ENCODE data around the gene PDE4D.

The PDE4D gene

GRCh38 chr5:59188419-59189225, 704.9 kb downstream of the PDE4D start:
- no peak for DNase-seq

DNA sequence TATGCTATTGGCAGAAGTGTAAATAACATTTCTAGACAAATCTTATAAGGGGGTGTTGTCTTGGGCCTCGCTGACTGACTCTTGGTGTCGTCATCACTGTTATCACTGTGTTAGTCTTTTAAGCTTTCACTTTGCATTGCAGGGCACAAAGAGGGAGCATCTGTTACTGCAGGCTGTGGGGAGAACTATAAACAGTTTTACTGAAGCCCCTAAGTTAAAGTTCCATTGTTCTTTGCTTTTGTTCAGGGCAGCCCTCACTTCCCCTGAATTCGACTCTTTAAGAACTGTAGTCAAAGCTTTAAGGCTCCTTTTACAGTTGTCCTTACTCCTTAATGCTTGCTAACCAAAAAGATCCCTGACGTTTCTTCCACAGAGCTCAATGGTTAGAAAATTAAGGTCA, 705.7 kb downstream of the PDE4D start:
- no peak for DNase-seq

GRCh38 chr5:59186623-59187022, 706.9 kb downstream of the PDE4D start:
- no peak for DNase-seq

- DNase-seq = no peak
Observed at GRCh38 chr5:59185757-59186385, 707.7 kb downstream of the PDE4D start.

DNA sequence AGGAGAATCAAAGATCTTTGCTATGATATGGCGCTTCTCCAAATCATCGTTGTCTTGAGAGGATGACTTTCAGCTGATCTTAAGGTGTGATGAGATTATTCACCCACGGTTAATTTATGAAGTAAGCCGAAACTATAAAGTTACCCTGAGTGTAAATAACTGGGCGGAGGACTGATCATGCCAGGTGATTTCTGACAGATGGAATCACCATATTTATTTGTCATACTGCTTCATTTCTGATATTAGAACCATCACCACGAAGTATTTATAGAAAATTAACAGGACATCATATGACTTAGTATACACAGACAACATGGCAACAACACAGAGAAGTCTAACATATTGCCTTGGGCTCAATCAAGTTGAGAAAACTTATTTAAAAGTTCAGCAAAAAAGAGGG, 708.8 kb downstream of the PDE4D start:
- no peak for DNase-seq

DNA sequence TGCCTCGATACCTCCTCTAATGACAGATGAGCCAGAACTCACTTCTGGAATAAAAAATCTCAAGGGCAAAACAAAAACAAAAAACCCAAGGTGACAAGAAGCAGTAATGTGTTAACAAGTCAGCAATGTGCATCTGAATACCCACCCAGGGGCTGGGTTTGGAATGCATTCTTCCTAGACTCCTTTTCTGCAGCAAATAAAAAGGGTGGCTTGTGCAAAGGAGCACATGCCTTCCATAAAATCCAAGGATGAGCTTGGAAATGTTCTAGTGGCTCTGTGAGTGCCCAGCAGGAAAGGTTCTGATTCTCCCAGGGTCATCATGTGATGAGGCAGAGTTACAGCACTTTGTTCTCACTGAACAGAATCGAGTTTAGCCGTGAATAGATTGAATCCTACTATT, 710.8 kb downstream of the PDE4D start:
- no peak for DNase-seq

DNA sequence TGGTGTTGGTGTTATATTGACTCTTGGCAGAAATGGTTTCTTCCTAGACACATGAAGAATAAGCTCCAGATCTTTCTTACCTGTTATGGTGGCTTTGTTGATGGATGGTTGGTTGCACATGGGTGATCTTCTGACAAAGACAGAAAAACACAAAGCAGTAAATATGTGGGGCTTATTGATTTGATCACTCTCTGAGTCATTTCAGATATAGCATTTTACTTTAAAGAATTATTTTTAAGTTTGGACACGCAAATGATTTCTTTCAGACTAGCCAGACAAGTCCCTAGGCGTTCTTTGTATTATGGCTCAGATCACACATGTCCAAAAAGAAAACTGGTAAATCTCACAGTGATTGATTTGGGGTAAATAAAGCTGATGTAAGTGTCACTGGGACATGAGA, 713.0 kb downstream of the PDE4D start:
- DNase-seq = no peak

DNA sequence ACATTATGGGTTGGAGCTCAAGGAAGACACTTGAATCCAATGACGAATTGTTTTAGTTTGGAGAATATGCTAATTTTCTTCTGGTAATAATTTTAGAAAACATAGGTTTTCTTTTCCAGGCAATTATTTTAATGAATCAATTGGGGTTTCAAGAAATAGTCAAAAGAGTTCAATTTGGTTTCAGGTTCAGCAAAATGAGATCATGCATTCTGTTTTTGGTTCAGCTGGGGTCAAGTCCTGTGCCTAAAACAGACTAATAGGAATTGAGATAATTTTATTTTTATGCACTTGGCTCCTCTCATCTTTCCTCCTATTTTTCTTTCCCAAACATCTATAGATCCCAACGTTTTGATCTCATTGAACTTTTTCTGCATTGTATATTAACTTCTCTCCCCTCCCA, 713.8 kb downstream of the PDE4D start:
- no peak for DNase-seq

DNA sequence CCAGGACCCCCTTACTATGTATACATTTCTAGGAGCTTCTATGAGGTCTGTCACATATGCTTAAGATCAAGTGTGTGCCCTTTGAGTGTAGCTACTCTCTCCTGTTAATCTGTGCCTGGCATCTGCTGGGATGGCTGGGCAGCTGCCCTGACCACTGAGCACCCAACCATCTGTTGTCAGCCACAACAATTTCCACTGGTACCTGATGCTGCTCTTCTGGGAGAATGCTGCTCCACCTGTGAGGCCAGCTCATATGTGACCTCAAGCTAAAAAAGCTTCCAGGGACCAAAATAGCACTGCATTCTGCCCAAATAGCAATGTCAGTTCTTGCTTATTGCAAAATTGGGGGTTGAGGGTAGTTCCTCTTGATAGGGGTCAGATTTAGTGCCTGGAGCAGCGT, 715.0 kb downstream of the PDE4D start:
- no peak for DNase-seq

DNA sequence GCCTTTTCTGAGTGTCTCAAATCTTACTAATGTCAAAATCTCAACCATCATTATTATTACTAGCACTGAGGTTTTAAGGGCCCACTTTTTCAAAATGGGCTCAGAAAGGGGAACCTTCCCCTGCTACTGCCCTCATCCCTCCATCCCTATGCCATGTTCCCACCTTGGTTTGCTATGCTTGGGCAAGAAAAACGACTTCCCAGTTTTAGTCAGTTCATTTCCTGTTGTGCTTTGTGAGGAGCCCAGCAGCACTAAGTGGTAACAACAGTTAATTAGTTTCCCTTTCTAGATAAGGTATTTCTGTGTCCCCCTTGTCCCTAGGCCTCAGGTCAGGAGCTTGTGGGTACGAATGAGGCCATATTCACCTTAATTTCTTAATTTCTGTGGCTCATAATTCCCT, 715.5 kb downstream of the PDE4D start:
- DNase-seq = no peak

DNA sequence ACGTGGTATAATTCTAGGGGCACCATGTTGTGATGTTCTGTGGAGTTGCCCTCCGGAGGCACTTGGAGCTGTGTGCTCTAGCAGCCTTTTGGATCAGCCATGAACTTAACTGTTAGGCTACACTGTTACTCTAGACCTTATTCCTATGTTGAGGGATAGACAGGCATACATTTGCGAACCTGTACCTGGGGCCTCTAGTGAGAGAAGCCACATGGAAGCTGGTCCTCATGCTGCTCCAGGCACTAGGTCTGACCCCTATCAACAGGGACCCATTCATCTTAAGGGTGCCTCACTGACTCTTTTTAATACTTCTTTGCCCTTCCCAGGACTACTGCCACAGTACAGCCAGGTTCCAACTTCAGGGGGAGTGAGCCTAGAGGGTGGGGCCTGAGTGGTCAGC, 715.9 kb downstream of the PDE4D start:
- no peak for DNase-seq

DNA sequence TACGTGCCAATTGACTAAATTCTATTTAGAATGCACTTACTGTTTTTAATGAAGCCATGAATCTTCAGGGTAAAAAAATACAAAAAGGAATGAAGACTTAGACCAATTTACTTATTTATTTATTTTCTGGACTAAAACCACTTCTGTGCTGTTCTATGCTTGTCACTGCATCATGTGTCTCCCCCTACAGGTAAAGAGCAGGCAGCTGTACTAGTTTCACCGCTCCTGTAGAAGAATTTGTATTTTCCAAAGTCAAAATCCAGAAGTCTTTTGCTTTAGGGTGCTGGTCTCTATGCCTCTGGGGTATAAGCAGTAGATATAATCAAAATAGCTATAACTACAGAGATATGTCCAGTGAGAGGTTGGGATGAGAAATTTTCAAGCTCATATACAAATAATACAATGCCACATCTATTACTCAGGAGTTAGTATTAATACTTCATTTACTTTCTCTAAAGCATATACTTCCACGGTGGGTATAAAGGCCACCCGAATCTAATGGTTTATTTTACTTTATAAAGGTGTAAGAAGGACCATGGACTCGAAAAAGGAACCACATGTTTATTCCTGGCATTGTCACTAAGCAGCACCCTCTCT, 719.2 kb downstream of the PDE4D start:
- no peak for DNase-seq

GRCh38 chr5:59173578-59173977, 719.9 kb downstream of the PDE4D start:
- no peak for DNase-seq

GRCh38 chr5:59171131-59171530, 722.4 kb downstream of the PDE4D start:
- no peak for DNase-seq

DNA sequence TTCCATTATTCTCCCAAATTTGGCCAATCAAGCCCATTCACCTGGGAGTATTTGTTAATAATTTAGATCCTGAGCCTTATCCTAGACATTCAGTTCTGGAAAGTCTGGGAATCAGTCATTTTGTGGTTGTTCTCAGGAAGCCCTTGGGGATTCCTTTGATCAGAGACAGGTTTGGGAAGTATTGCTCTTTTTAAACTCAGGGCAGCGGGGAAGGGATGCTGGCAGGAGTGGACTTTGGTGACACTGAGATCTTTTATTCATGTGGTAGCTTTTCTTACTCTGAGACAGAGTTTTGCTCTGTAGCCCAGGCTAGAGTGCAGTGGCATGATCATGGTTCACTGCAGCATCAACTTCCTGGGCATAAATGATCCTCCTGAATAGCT, 723.8 kb downstream of the PDE4D start:
- DNase-seq = no peak

DNA sequence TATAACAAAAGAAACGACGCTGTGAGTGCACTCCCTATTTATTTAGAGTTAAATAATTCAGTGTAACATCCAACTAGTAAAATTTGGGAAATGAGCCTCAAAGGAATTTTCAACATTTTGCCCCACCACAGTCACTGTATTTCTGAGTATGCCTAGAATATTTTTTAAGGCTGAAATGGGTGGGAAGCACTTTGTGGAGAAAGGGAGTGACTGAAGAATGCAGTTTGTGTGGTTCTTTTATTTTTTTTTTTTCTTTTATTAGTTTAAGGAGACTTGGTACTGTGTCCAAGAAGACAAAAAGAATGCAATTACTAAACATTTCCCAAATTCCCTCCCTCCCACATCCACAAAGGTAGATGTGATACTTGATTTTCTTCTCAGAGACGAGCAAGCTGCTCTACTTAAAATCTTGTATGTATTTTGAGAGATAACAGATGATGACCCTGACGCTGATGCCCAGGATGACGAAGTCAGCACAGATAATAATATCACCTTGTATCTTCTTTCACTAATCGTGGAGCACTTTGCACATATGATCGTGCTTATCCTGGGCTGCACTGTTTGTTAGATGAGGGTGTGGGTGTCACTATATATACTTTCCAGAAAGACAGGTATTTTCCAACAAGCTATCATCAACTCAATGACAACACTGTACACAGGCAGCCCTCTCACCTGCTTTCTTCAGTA, 724.3 kb downstream of the PDE4D start:
- no peak for DNase-seq

GRCh38 chr5:59168067-59168466, 725.5 kb downstream of the PDE4D start:
- DNase-seq = no peak

GRCh38 chr5:59164041-59164830, 729.3 kb downstream of the PDE4D start:
- DNase-seq = no peak

- no peak for DNase-seq
Observed at GRCh38 chr5:59161221-59162105, 732.1 kb downstream of the PDE4D start.

DNA sequence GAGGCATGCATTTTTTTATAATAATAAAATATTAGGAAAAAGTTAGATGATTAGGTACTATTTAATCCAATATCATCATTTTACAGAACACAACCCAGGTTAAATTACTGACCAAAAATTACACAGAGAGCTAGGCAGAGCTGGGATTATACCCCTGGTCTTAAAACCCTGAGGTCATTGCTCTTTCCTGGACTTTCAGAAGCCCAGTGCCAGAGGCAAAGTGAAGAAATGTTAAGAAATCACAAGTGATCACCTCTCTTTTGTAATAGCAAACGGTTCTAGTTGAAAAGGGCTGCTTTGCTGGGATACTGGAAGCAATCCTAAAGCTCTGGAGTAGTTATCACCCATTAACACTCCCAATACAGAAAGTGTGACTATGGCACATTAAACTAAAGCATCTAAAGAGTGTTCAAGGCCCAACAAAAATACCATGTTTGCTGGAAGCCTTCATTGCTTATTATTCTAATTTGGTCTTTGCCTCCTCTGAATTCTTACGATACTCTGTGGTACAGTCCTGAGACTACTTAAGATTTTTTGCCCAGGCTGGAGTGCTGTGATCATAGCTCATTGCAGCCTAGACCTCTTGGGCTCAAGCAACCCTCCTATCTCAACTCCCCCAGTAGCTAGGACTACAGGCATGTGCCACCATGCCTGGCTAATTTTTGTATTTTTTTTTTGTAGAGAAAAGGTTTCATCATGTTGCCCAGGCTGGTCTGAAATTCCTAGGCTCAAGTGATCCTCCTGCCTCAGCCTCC, 734.7 kb downstream of the PDE4D start:
- no peak for DNase-seq

DNA sequence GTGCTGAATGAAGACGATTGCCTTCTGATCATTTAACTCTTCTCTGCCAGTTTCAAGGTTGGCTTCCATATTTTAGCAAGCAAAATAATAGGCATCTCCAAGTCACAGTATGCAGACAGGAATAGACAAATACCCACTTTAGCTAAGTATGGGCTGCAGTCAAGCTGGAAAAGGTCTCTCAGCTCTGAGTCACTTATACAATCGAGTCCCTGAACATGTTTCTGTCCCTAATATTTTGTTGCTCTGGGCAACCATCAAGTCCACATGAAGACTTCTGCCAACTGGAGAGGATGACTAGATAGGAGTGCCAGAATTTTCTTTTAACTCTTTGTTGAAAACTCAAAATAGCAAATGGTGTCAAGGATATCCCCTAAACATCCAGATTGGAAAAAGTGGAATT, 735.4 kb downstream of the PDE4D start:
- no peak for DNase-seq

Measured in DMS79 (cell line).